HL-60 (cell line): ENCODE results near the gene CCND2.

Experiments
- GABPA ChIP-seq: IDR thresholded peaks from 2 replicates; pipeline ENCODE4 v1.6.1; 2012; ENCODE audit warnings: low read depth
- TF ChIP-seq, protein P1 (sequence below): IDR thresholded peaks from one replicate; pipeline ENCODE4 v1.5.1; 2011; ENCODE audit warnings: low read length, control low read depth, inconsistent platforms; ENCODE audit not compliant: insufficient read depth
- TF ChIP-seq, protein P2 (sequence below): IDR thresholded peaks from 2 replicates; pipeline ENCODE4 v1.6.1; 2012; ENCODE audit warnings: low read depth; ENCODE audit not compliant: insufficient replicate concordance

DNA sequence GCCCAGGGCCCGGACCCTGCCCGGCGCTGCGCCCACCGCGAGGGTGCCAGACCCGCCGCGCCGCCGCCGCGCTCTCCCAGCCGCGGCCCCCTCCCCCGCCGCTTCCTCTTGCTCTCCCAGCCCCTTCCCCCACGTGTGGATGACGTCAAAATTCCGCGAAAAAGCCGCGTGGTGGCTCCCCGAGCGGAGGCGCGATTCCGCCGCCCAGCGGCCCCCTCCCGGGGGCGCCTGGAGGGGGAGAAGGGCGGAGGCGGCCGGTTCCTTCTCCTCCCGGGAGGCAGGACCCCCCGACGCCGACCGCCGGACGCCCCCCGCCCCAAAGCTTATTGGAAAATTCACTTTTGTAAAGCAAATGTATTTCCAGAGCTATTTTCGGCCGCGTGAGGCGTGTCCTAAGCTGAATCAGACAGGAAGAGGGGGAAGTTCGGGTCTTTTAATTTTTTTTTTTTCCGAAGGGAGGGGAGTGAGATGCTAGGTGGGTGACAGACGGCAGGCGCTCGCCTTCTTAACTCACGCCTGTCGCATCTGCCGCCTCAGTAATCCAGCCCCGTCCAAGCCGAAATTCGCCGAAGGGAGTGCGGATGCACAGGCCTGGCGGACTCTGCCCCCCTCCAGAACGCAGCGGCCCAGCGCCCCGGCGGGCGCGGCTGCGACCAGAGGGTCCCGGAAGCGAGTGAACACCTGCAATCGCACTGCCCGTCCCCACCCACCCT, 4.1 kb upstream of the CCND2 start:
- TF ChIP-seq, protein P1, sequence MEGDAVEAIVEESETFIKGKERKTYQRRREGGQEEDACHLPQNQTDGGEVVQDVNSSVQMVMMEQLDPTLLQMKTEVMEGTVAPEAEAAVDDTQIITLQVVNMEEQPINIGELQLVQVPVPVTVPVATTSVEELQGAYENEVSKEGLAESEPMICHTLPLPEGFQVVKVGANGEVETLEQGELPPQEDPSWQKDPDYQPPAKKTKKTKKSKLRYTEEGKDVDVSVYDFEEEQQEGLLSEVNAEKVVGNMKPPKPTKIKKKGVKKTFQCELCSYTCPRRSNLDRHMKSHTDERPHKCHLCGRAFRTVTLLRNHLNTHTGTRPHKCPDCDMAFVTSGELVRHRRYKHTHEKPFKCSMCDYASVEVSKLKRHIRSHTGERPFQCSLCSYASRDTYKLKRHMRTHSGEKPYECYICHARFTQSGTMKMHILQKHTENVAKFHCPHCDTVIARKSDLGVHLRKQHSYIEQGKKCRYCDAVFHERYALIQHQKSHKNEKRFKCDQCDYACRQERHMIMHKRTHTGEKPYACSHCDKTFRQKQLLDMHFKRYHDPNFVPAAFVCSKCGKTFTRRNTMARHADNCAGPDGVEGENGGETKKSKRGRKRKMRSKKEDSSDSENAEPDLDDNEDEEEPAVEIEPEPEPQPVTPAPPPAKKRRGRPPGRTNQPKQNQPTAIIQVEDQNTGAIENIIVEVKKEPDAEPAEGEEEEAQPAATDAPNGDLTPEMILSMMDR = no peak
- TF ChIP-seq, protein P2, sequence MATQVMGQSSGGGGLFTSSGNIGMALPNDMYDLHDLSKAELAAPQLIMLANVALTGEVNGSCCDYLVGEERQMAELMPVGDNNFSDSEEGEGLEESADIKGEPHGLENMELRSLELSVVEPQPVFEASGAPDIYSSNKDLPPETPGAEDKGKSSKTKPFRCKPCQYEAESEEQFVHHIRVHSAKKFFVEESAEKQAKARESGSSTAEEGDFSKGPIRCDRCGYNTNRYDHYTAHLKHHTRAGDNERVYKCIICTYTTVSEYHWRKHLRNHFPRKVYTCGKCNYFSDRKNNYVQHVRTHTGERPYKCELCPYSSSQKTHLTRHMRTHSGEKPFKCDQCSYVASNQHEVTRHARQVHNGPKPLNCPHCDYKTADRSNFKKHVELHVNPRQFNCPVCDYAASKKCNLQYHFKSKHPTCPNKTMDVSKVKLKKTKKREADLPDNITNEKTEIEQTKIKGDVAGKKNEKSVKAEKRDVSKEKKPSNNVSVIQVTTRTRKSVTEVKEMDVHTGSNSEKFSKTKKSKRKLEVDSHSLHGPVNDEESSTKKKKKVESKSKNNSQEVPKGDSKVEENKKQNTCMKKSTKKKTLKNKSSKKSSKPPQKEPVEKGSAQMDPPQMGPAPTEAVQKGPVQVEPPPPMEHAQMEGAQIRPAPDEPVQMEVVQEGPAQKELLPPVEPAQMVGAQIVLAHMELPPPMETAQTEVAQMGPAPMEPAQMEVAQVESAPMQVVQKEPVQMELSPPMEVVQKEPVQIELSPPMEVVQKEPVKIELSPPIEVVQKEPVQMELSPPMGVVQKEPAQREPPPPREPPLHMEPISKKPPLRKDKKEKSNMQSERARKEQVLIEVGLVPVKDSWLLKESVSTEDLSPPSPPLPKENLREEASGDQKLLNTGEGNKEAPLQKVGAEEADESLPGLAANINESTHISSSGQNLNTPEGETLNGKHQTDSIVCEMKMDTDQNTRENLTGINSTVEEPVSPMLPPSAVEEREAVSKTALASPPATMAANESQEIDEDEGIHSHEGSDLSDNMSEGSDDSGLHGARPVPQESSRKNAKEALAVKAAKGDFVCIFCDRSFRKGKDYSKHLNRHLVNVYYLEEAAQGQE = no peak
- no peak for TF ChIP-seq GABPA
